Measurements from ENCODE around the gene PDE10A.

DNA sequence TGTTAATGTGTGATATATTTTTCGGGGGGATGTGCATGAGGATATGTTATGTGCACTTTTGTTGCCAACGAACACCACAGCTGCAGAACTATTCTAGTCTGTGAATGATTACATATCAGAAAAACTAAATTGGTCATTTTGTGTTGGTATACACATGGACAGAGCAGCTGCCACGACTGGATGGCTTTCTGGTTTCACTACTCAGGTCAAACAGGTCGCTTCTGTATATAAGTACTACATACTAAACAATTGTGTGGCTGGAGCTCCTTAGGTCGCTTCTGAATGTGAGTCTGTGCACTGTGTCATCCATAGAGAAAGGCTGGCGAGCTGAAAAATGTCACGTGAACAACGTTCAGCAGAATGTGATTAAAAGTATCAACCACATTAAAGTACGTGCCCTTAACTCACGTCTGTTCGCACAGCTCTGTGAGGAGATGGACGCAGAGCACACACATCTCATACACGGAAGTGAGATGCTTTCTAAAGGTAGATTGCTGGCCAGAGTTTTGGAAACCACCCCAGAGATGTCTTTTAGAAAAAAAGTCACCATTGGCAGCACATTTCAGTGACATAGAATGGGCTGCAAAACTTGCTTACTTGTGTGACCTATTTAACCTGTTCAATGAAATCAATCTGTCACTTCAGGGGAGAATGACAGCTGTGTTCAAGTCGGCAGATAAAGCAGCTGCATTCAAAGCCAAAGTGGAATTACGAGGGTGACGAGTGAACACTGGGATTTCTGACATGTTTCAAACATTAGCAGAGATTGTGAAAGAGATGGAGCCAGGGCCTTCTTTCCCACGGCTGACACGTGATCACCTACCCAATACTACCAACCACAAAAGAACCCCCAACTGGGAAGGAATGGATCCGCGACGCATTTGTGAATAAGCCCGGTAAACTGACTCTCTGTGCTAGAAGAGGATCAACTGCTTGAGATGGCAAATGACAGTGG is 176.6 kb downstream of the PDE10A start:
- TF ChIP-seq, protein P1, sequence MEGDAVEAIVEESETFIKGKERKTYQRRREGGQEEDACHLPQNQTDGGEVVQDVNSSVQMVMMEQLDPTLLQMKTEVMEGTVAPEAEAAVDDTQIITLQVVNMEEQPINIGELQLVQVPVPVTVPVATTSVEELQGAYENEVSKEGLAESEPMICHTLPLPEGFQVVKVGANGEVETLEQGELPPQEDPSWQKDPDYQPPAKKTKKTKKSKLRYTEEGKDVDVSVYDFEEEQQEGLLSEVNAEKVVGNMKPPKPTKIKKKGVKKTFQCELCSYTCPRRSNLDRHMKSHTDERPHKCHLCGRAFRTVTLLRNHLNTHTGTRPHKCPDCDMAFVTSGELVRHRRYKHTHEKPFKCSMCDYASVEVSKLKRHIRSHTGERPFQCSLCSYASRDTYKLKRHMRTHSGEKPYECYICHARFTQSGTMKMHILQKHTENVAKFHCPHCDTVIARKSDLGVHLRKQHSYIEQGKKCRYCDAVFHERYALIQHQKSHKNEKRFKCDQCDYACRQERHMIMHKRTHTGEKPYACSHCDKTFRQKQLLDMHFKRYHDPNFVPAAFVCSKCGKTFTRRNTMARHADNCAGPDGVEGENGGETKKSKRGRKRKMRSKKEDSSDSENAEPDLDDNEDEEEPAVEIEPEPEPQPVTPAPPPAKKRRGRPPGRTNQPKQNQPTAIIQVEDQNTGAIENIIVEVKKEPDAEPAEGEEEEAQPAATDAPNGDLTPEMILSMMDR (conservative IDR thresholded peaks at IDR 0.05; ENCODE audit: low read depth, low read length), result no peak
- no peak for TF ChIP-seq EZH2 (IDR thresholded peaks at IDR 0.05; ENCODE audit: low read length, unreplicated experiment)

All from PC-3 (cell line).